ENCODE results near the gene TAF13. TPM values are rescaled to one million over a fixed set of nuclear protein-coding genes. Genes with fewer than 3 reads are reported as not detected.

TAF13 gene
- total and polyA plus RNA-seq, 2 experiments from 2014 or later = 22.1 to 63.3 TPM

GRCh38 chr1:109115685-109116084 lies 39.9 kb upstream of the TAF13 start:
- no peaks in the 10 kb centered on the region for H4K20me1 ChIP-seq (ENCODE audit: insufficient read depth, poor library complexity, severe bottlenecking)
- WGBS (ENCODE audit: low lambda C conversion rate, missing lambda C conversion rate) = 74% methylated on average over 2 of the region's 2 CpGs
- no peak overlapping the region for H3K27ac ChIP-seq
- H3K27me3 ChIP-seq = peaks cover 29% of the 10 kb centered on the region
- H3K4me1 ChIP-seq (ENCODE audit: insufficient read depth) = peaks cover 4% of the 10 kb centered on the region
- no peak overlapping the region for H3K4me3 ChIP-seq
- TF ChIP-seq EZH2 (IDR thresholded peaks at IDR 0.05; ENCODE audit: borderline replicate concordance) = no peak
- TF ChIP-seq CTCF (IDR thresholded peaks at IDR 0.05; ENCODE audit: poor library complexity) = no peak
- no peak for TF ChIP-seq EZH2phosphoT487 (IDR thresholded peaks at IDR 0.05; ENCODE audit: low read depth, severe bottlenecking, unreplicated experiment)
- H3K9me3 ChIP-seq (ENCODE audit: low read depth) = no peaks in the 10 kb centered on the region
- no peaks in the 10 kb centered on the region for H3K79me2 ChIP-seq
- H2AFZ ChIP-seq = no peak overlapping the region
- DNase-seq (ENCODE audit: low spot score) = no peak
- H3K9me2 ChIP-seq (replicated peaks; ENCODE audit: insufficient read depth) = no peaks in the 10 kb centered on the region
- no peak overlapping the region for H3K4me2 ChIP-seq
- no peaks in the 10 kb centered on the region for H3K36me3 ChIP-seq (replicated peaks; ENCODE audit: insufficient read depth, low read depth)

GRCh38 chr1:109114342-109114674 lies 38.5 kb upstream of the TAF13 start:
- Histone ChIP-seq H3K4me1 (ENCODE audit: insufficient read depth) (peaks cover 4% of the 10 kb centered on the region), H3K9me3 (ENCODE audit: low read depth) (no peaks in the 10 kb centered on the region), H2AFZ (peak overlapping the region; percentile 52), H3K27ac (no peak overlapping the region), H3K27me3 (peaks cover 29% of the 10 kb centered on the region), H3K36me3 (replicated peaks; ENCODE audit: insufficient read depth, low read depth) (no peaks in the 10 kb centered on the region), H3K4me3 (no peak overlapping the region), H3K9me2 (replicated peaks; ENCODE audit: insufficient read depth) (no peaks in the 10 kb centered on the region), H3K4me2 (peak overlapping the region; percentile 83), H4K20me1 (ENCODE audit: insufficient read depth, poor library complexity, severe bottlenecking) (no peaks in the 10 kb centered on the region), H3K79me2 (no peaks in the 10 kb centered on the region)
- peak; percentile 31 for TF ChIP-seq EZH2 (IDR thresholded peaks at IDR 0.05; ENCODE audit: borderline replicate concordance)
- no peak for TF ChIP-seq CTCF (IDR thresholded peaks at IDR 0.05; ENCODE audit: poor library complexity)
- WGBS (ENCODE audit: low lambda C conversion rate, missing lambda C conversion rate) = 11% methylated on average over 12 of the region's 12 CpGs
- DNase-seq (ENCODE audit: low spot score) = no peak

GRCh38 chr1:109113590-109114341 lies 38.0 kb upstream of the TAF13 start, which contains the start of gene ELAPOR1:
Gene ELAPOR1, plus strand, starts transcription at chr1:109114115. Its CDS starts 69 bp downstream, at chr1:109114184.
- peak; percentile 60 for DNase-seq (ENCODE audit: low spot score)
- no peak for TF ChIP-seq EZH2 (IDR thresholded peaks at IDR 0.05; ENCODE audit: borderline replicate concordance)
- no peak for TF ChIP-seq CTCF (IDR thresholded peaks at IDR 0.05; ENCODE audit: poor library complexity)
- no peak for TF ChIP-seq EZH2phosphoT487 (IDR thresholded peaks at IDR 0.05; ENCODE audit: low read depth, severe bottlenecking, unreplicated experiment)
- peaks cover 4% of the 10 kb centered on the region for H3K4me1 ChIP-seq (ENCODE audit: insufficient read depth)
- H3K27ac ChIP-seq = no peak within 1 kb of the TSS
- peaks cover 29% of the 10 kb centered on the region for H3K27me3 ChIP-seq
- H3K4me3 ChIP-seq = peak within 1 kb of the TSS; percentile 42
- H4K20me1 ChIP-seq (ENCODE audit: insufficient read depth, poor library complexity, severe bottlenecking) = no peaks in the 10 kb centered on the region
- H3K36me3 ChIP-seq (replicated peaks; ENCODE audit: insufficient read depth, low read depth) = no peaks in the 10 kb centered on the region
- H3K79me2 ChIP-seq = no peaks in the 10 kb centered on the region
- H3K9me2 ChIP-seq (replicated peaks; ENCODE audit: insufficient read depth) = no peaks in the 10 kb centered on the region
- WGBS (ENCODE audit: low lambda C conversion rate, missing lambda C conversion rate) = 4% methylated on average over 55 of the region's 56 CpGs
- no peaks in the 10 kb centered on the region for H3K9me3 ChIP-seq (ENCODE audit: low read depth)
- H2AFZ ChIP-seq = peak within 1 kb of the TSS; percentile 52
- peak within 1 kb of the TSS; percentile 83 for H3K4me2 ChIP-seq

Measured in hepatocyte (in vitro differentiated cells).